ENCODE results near the gene EVI5. TPM values are rescaled to one million over a fixed set of nuclear protein-coding genes. Genes with fewer than 3 reads are reported as not detected.

EVI5 gene
- total and polyA plus RNA-seq, 10 of the 15 experiments (the other 5 are each of a cell fraction or from before 2014, with no cell fraction given) = 0.27 to 6.8 (median 1.7) TPM

- no peak for TF ChIP-seq GABPA (IDR thresholded peaks at IDR 0.05; ENCODE audit: low read depth)
- peak; percentile 66 for TF ChIP-seq IKZF1 (conservative IDR thresholded peaks at IDR 0.05)
- TF ChIP-seq NFXL1 (IDR thresholded peaks at IDR 0.05; ENCODE audit: borderline replicate concordance) = no peak
- TF ChIP-seq NKRF (conservative IDR thresholded peaks at IDR 0.05) = no peak
- TF ChIP-seq IRF4 (IDR thresholded peaks at IDR 0.05; ENCODE audit: low read depth, low read length) = no peak
- peak; percentile 91 for TF ChIP-seq MTA2 (IDR thresholded peaks at IDR 0.05; ENCODE audit: low read depth)
- no peak for TF ChIP-seq GATAD2B (conservative IDR thresholded peaks at IDR 0.05; ENCODE audit: low read depth)
- TF ChIP-seq ESRRA (IDR thresholded peaks at IDR 0.05; ENCODE audit: low read length) = no peak
- peak; percentile 71 for TF ChIP-seq PKNOX1 (IDR thresholded peaks at IDR 0.05)
- TF ChIP-seq PML (IDR thresholded peaks at IDR 0.05; ENCODE audit: low read length) = no peak
- TF ChIP-seq SIN3A (IDR thresholded peaks at IDR 0.05; ENCODE audit: low read depth, low read length) = no peak
- TF ChIP-seq CEBPB (IDR thresholded peaks at IDR 0.05; ENCODE audit: borderline replicate concordance in 1 of 2, low read depth in 2 of 2, low read length in 2 of 2) = 0 out of 4 replicates have a peak, but pooled peaks of 1 of the 2 experiments have one; percentile 24
- no peak for TF ChIP-seq CHD1 (IDR thresholded peaks at IDR 0.05; ENCODE audit: low read depth, low read length)
- TF ChIP-seq BMI1 (IDR thresholded peaks at IDR 0.05; ENCODE audit: borderline replicate concordance) = no peak
- TF ChIP-seq PBX3 (IDR thresholded peaks at IDR 0.05; ENCODE audit: insufficient replicate concordance, low read depth, low read length) = no peak
- no peak for TF ChIP-seq NRF1 (conservative IDR thresholded peaks at IDR 0.05; ENCODE audit: low read depth, low read length)
- no peak for TF ChIP-seq HSF1 (IDR thresholded peaks at IDR 0.05; ENCODE audit: low read depth, low read length)
- no peak for TF ChIP-seq YY1 (IDR thresholded peaks at IDR 0.05; ENCODE audit: low read depth, low read length)
- TF ChIP-seq RAD21 (IDR thresholded peaks at IDR 0.05; ENCODE audit: insufficient read depth, low read depth, low read length) = no peak
- TF ChIP-seq TARDBP (IDR thresholded peaks at IDR 0.05; ENCODE audit: borderline replicate concordance) = no peak
- peak; percentile 65 for TF ChIP-seq ATF2 (IDR thresholded peaks at IDR 0.05; ENCODE audit: low read length)
- TF ChIP-seq RFX5 (IDR thresholded peaks at IDR 0.05; ENCODE audit: low read depth, low read length) = no peak
- no peak for TF ChIP-seq PAX5 (IDR thresholded peaks at IDR 0.05; ENCODE audit: borderline replicate concordance, low read depth, low read length)
- no peak for TF ChIP-seq BACH1 (IDR thresholded peaks at IDR 0.05; ENCODE audit: borderline replicate concordance)
These were observed 247.7 kb downstream of the EVI5 start (continued) for GRCh38 chr1:92536980-92537884.
